H9 (cell line): ENCODE results near the gene CCR3. TPM values are rescaled to one million over a fixed set of nuclear protein-coding genes. Genes with fewer than 3 reads are reported as not detected.

Experiments
- DNase-seq: peaks from one replicate; pipeline ENCODE4 v3.0.0-alpha.2; 2017
- H2AFZ ChIP-seq: one replicate; pipeline ENCODE4 v1.6.1; 2013; ENCODE audit warnings: mild to moderate bottlenecking, low read length, control low read depth, moderate library complexity
- H2AK5ac ChIP-seq: 2 replicates; pipeline ENCODE4 v1.6.1; 2013; ENCODE audit warnings: low read length, control low read depth, mixed read lengths; ENCODE audit not compliant: insufficient read length
- H2BK120ac ChIP-seq: one replicate; pipeline ENCODE4 v1.6.1; 2013; ENCODE audit warnings: low read depth, mild to moderate bottlenecking, low read length, control low read depth, inconsistent platforms; ENCODE audit not compliant: poor library complexity, severe bottlenecking
- H2BK12ac ChIP-seq: 2 replicates; pipeline ENCODE4 v1.6.1; 2013; ENCODE audit warnings: low read length, control low read depth, mixed read lengths, low read depth; ENCODE audit not compliant: insufficient read length
- H2BK15ac ChIP-seq: 2 replicates; pipeline ENCODE4 v1.6.1; 2013; ENCODE audit warnings: low read depth, low read length, control low read depth
- H2BK20ac ChIP-seq: one replicate; pipeline ENCODE4 v1.6.1; 2013; ENCODE audit warnings: low read depth, mild to moderate bottlenecking, low read length, control low read depth, inconsistent platforms; ENCODE audit not compliant: poor library complexity, severe bottlenecking
- H2BK5ac ChIP-seq: 2 replicates; pipeline ENCODE4 v1.6.1; 2013; ENCODE audit warnings: low read length, control low read depth, mixed read lengths; ENCODE audit not compliant: insufficient read length
- H3K14ac ChIP-seq: 2 replicates; pipeline ENCODE4 v1.6.1; 2013; ENCODE audit warnings: low read length, control low read depth; ENCODE audit not compliant: insufficient read depth
- H3K18ac ChIP-seq: 2 replicates; pipeline ENCODE4 v1.6.1; 2013; ENCODE audit warnings: low read depth, mild to moderate bottlenecking, mixed read lengths, low read length, control low read depth; ENCODE audit not compliant: insufficient read length
- H3K23ac ChIP-seq: 2 replicates; pipeline ENCODE4 v1.6.1; 2013; ENCODE audit warnings: low read length, control low read depth, mixed read lengths, low read depth; ENCODE audit not compliant: insufficient read length
- H3K23me2 ChIP-seq: 2 replicates; pipeline ENCODE4 v1.6.1; 2013; ENCODE audit warnings: low read depth, mild to moderate bottlenecking, mixed read lengths, low read length, control low read depth; ENCODE audit not compliant: insufficient read length, poor library complexity, severe bottlenecking
- H3K27ac ChIP-seq: 2 replicates; pipeline ENCODE4 v1.5.1; 2013; ENCODE audit warnings: low read length, control low read depth, mixed read lengths, low read depth; ENCODE audit not compliant: insufficient read length
- H3K27me3 ChIP-seq: 2 replicates; pipeline ENCODE4 v1.6.1; 2013; ENCODE audit warnings: low read length, control low read depth, inconsistent platforms; ENCODE audit not compliant: insufficient read depth
- H3K4ac ChIP-seq: 2 replicates; pipeline ENCODE4 v1.6.1; 2013; ENCODE audit warnings: low read depth, mild to moderate bottlenecking, control low read depth, inconsistent platforms, low read length, moderate library complexity
- H3K4me1 ChIP-seq: 2 replicates; pipeline ENCODE4 v1.6.1; 2013; ENCODE audit warnings: low read length, control low read depth, inconsistent platforms; ENCODE audit not compliant: insufficient read depth
- H3K4me2 ChIP-seq: 2 replicates; pipeline ENCODE4 v1.6.1; 2013; ENCODE audit warnings: low read length, control low read depth, mixed read lengths; ENCODE audit not compliant: insufficient read length, insufficient read depth
- H3K56ac ChIP-seq: 2 replicates; pipeline ENCODE4 v1.6.1; 2013; ENCODE audit warnings: low read depth, mild to moderate bottlenecking, mixed read lengths, low read length, control low read depth; ENCODE audit not compliant: insufficient read length
- H3K79me1 ChIP-seq: 2 replicates; pipeline ENCODE4 v1.6.1; 2013; ENCODE audit warnings: low read depth, mild to moderate bottlenecking, moderate library complexity, low read length, control low read depth, inconsistent platforms; ENCODE audit not compliant: insufficient read depth, poor library complexity, severe bottlenecking
- H3K79me2 ChIP-seq: 2 replicates; pipeline ENCODE4 v1.6.1; 2013; ENCODE audit warnings: low read length, control low read depth, inconsistent platforms; ENCODE audit not compliant: insufficient read depth
- H3K9ac ChIP-seq: 2 replicates; pipeline ENCODE4 v1.6.1; 2013; ENCODE audit warnings: low read length, control low read depth, mixed read lengths; ENCODE audit not compliant: insufficient read length; ENCODE audit errors: extremely low read depth
- H3K9me3 ChIP-seq: one replicate; pipeline ENCODE4 v1.6.1; 2013; ENCODE audit warnings: low read depth, low read length, inconsistent platforms; ENCODE audit not compliant: control insufficient read depth
- H3T11ph ChIP-seq: one replicate; pipeline ENCODE4 v1.6.1; 2013; ENCODE audit warnings: mild to moderate bottlenecking, low read length, control low read depth, inconsistent platforms
- H4K20me1 ChIP-seq: one replicate; pipeline ENCODE4 v1.6.1; 2013; ENCODE audit not compliant: control insufficient read depth, insufficient read length, insufficient read depth
- H4K5ac ChIP-seq: 2 replicates; pipeline ENCODE4 v1.6.1; 2013; ENCODE audit warnings: low read depth, mild to moderate bottlenecking, mixed read lengths, low read length, control low read depth; ENCODE audit not compliant: insufficient read length
- H4K8ac ChIP-seq: replicated peaks from 2 replicates; pipeline ENCODE4 v1.6.1; 2013; ENCODE audit warnings: low read length, control low read depth, mixed read lengths, low read depth; ENCODE audit not compliant: insufficient read length
- H4K91ac ChIP-seq: 2 replicates; pipeline ENCODE4 v1.6.1; 2013; ENCODE audit warnings: low read depth, mild to moderate bottlenecking, moderate library complexity, mixed read lengths, low read length, control low read depth; ENCODE audit not compliant: insufficient read length
- H3K27ac Mint-ChIP-seq, 3 experiments: 2 replicates in 2 of 3; 3 replicates in 1 of 3; pipeline ENCODE4 v1.8.0; 2020 to 2021; ENCODE audit warnings: mixed read lengths in 3 of 3, mild to moderate bottlenecking in 1 of 3, moderate library complexity in 1 of 3
- H3K27me3 Mint-ChIP-seq: 2 replicates; pipeline ENCODE4 v1.8.0; 2021; ENCODE audit warnings: low read depth, mild to moderate bottlenecking, moderate library complexity, mixed read lengths
- H3K36me3 Mint-ChIP-seq, 3 experiments: 2 replicates in 2 of 3; 3 replicates in 1 of 3; pipeline ENCODE4 v1.8.0; 2020 to 2021; ENCODE audit warnings: low read depth in 3 of 3, mixed read lengths in 3 of 3; ENCODE audit not compliant: insufficient read depth in 1 of 3
- H3K4me1 Mint-ChIP-seq, 2 experiments: 2 replicates each; pipeline ENCODE4 v1.8.0; 2020; ENCODE audit warnings: mixed read lengths in 2 of 2
- H3K4me3 Mint-ChIP-seq, 2 experiments: 2 replicates in 1 of 2; 3 replicates in 1 of 2; pipeline ENCODE4 v1.8.0; 2020 to 2021; ENCODE audit warnings: mild to moderate bottlenecking in 2 of 2, mixed read lengths in 2 of 2, moderate library complexity in 1 of 2
- H3K9me3 Mint-ChIP-seq, 2 experiments: 2 replicates in 1 of 2; 3 replicates in 1 of 2; pipeline ENCODE4 v1.8.0; 2020; ENCODE audit warnings: mild to moderate bottlenecking in 2 of 2, mixed read lengths in 2 of 2, moderate library complexity in 1 of 2
- CTCF ChIP-seq: fragments of 200-600 bp; sonication (generic); conservative IDR thresholded peaks from 3 replicates; pipeline ENCODE4 v1.8.0; 2021; ENCODE audit warnings: antibody characterized with exemption, mild to moderate bottlenecking
- WGBS: extraction: QIAGEN DNeasy Blood & Tissue Kit; methylation state at CpG from one replicate; pipeline ENCODE4 v1.1.7; 2013; ENCODE audit warnings: missing lambda C conversion rate, low lambda C conversion rate, mixed read lengths; ENCODE audit not compliant: insufficient read length; ENCODE audit errors: extremely low coverage; 5-methylcytosine and 5-hydroxymethylcytosine counted together
- total RNA-seq: library from RNA; stranded (reverse); gene quantifications from 2 replicates; pipeline ENCODE4 v1.2.1, GENCODE V29; 2021

Gene CCR3
- total RNA-seq, 1 experiment from 2014 or later, result not detected

GRCh38 chr3:46245146-46245545, 2.9 kb downstream of the CCR3 start:
- H3K27ac Mint-ChIP-seq, result no peak overlapping the region
- no peaks in the 10 kb centered on the region for H3K79me2 ChIP-seq
- peaks cover 2 to 5% of the 10 kb centered on the region in 2 experiments; a peak in 3 of 5 replicates for H3K9me3 Mint-ChIP-seq
- no peaks in the 10 kb centered on the region for H3K27me3 ChIP-seq
- H3K27ac ChIP-seq, result no peak overlapping the region
- no peaks in the 10 kb centered on the region for H3K4me1 ChIP-seq
- no peak overlapping the region for H2BK12ac ChIP-seq
- H3K9me3 ChIP-seq, result no peaks in the 10 kb centered on the region
- no peak overlapping the region for H2BK20ac ChIP-seq
- no peak overlapping the region for H3K4me3 Mint-ChIP-seq
- no peak overlapping the region for H2BK15ac ChIP-seq
- no peak overlapping the region for H2AFZ ChIP-seq
- DNase-seq, result no peak
- H4K8ac ChIP-seq, result no peak overlapping the region
- no peak overlapping the region for H3K4ac ChIP-seq
- H3K23me2 ChIP-seq, result no peaks in the 10 kb centered on the region
- no peak overlapping the region for H3K4me2 ChIP-seq
- no peak overlapping the region for H3T11ph ChIP-seq
- no peak for TF ChIP-seq CTCF
- no peaks in the 10 kb centered on the region for H3K36me3 Mint-ChIP-seq
- WGBS, result no CpG with 5 or more reads among the region's 3 CpGs
- H3K23ac ChIP-seq, result no peak overlapping the region
- no peak overlapping the region for H3K18ac ChIP-seq
- H3K14ac ChIP-seq, result no peak overlapping the region
- no peak overlapping the region for H2BK120ac ChIP-seq
- H3K4me1 Mint-ChIP-seq, result peaks cover 3 to 8% of the 10 kb centered on the region in 2 experiments; a peak in 3 of 4 replicates
- H2AK5ac ChIP-seq, result no peak overlapping the region
- no peak overlapping the region for H2BK5ac ChIP-seq
- H3K56ac ChIP-seq, result no peak overlapping the region
- no peak overlapping the region for H4K91ac ChIP-seq
- no peak overlapping the region for H4K5ac ChIP-seq
- no peaks in the 10 kb centered on the region for H4K20me1 ChIP-seq
- no peaks in the 10 kb centered on the region for H3K79me1 ChIP-seq
- H3K27me3 Mint-ChIP-seq, result no peaks in the 10 kb centered on the region; the same call in none of the 2 replicates
- H3K9ac ChIP-seq, result no peak overlapping the region
